GM21390 (cell line): ENCODE data around the gene SPIRE1.

ENCODE experiments used
- ATAC-seq: cut with Tn5 transposase; IDR thresholded peaks from one replicate; pipeline ENCODE4 v1.9.1; 2021; ENCODE audit not compliant: unreplicated experiment

SPIRE1 gene

GRCh38 chr18:12657684-12658425 lies at the start of gene SPIRE1:
TSS of gene SPIRE1 (minus strand) at chr18:12658107. CDS start at chr18:12657866, 241 bp downstream.
- peak; percentile 68 for ATAC-seq

GRCh38 chr18:12703664-12704063 lies 45.8 kb upstream of the SPIRE1 start:
- ATAC-seq = no peak

GRCh38 chr18:12703096-12703567 lies 45.2 kb upstream of the SPIRE1 start:
- ATAC-seq = peak; percentile 30

GRCh38 chr18:12702221-12703095 lies 44.6 kb upstream of the SPIRE1 start, which contains the start of the genes CEP76 and PSMG2:
TSS of gene CEP76 (minus strand) at chr18:12702723. CDS start at chr18:12702548, 175 bp downstream.
TSS of gene PSMG2 (plus strand) at chr18:12703042. CDS start at chr18:12703108, 66 bp downstream.
- ATAC-seq = peak; percentile 81

- ATAC-seq = no peak
These were observed 43.3 kb upstream of the SPIRE1 start for GRCh38 chr18:12701161-12701560.

GRCh38 chr18:12699747-12700146 lies 41.8 kb upstream of the SPIRE1 start:
- no peak for ATAC-seq

GRCh38 chr18:12694032-12694431 lies 36.1 kb upstream of the SPIRE1 start:
- ATAC-seq = no peak

- ATAC-seq = no peak
These were observed 34.3 kb upstream of the SPIRE1 start for GRCh38 chr18:12692206-12692605.

GRCh38 chr18:12689256-12689850 lies 31.4 kb upstream of the SPIRE1 start:
- no peak for ATAC-seq

- ATAC-seq = no peak
These were observed 28.2 kb upstream of the SPIRE1 start for GRCh38 chr18:12686100-12686499.

- ATAC-seq = no peak
These were observed 21.4 kb upstream of the SPIRE1 start for GRCh38 chr18:12679183-12679786.

- no peak for ATAC-seq
These were observed 10.1 kb upstream of the SPIRE1 start for GRCh38 chr18:12668041-12668440.

GRCh38 chr18:12659904-12660605 lies 2.1 kb upstream of the SPIRE1 start:
- ATAC-seq = no peak

GRCh38 chr18:12658426-12659138 lies 675 bp upstream of the SPIRE1 start:
- ATAC-seq = peak; percentile 8

GRCh38 chr18:12656938-12657683 lies 796 bp downstream of the SPIRE1 start:
- ATAC-seq = no peak

- no peak for ATAC-seq
These were observed 1.3 kb downstream of the SPIRE1 start for GRCh38 chr18:12656605-12656937.

GRCh38 chr18:12654971-12655370 lies 2.9 kb downstream of the SPIRE1 start:
- ATAC-seq = no peak

- ATAC-seq = no peak
These were observed 5.0 kb downstream of the SPIRE1 start for GRCh38 chr18:12652861-12653401.

GRCh38 chr18:12651651-12652050 lies 6.3 kb downstream of the SPIRE1 start:
- ATAC-seq = no peak
